GM12801 (cell line): ENCODE data around the gene TRPV5.

Experiments
- TF ChIP-seq, protein P1 (sequence below): IDR thresholded peaks from one replicate; pipeline ENCODE4 v1.5.1; 2011; ENCODE audit warnings: control low read depth; ENCODE audit not compliant: insufficient read length; ENCODE audit errors: extremely low read depth

Gene TRPV5

GRCh38 chr7:142876991-142877910 lies 56.3 kb downstream of the TRPV5 start:
- TF ChIP-seq, protein P1, sequence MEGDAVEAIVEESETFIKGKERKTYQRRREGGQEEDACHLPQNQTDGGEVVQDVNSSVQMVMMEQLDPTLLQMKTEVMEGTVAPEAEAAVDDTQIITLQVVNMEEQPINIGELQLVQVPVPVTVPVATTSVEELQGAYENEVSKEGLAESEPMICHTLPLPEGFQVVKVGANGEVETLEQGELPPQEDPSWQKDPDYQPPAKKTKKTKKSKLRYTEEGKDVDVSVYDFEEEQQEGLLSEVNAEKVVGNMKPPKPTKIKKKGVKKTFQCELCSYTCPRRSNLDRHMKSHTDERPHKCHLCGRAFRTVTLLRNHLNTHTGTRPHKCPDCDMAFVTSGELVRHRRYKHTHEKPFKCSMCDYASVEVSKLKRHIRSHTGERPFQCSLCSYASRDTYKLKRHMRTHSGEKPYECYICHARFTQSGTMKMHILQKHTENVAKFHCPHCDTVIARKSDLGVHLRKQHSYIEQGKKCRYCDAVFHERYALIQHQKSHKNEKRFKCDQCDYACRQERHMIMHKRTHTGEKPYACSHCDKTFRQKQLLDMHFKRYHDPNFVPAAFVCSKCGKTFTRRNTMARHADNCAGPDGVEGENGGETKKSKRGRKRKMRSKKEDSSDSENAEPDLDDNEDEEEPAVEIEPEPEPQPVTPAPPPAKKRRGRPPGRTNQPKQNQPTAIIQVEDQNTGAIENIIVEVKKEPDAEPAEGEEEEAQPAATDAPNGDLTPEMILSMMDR: no peak

DNA sequence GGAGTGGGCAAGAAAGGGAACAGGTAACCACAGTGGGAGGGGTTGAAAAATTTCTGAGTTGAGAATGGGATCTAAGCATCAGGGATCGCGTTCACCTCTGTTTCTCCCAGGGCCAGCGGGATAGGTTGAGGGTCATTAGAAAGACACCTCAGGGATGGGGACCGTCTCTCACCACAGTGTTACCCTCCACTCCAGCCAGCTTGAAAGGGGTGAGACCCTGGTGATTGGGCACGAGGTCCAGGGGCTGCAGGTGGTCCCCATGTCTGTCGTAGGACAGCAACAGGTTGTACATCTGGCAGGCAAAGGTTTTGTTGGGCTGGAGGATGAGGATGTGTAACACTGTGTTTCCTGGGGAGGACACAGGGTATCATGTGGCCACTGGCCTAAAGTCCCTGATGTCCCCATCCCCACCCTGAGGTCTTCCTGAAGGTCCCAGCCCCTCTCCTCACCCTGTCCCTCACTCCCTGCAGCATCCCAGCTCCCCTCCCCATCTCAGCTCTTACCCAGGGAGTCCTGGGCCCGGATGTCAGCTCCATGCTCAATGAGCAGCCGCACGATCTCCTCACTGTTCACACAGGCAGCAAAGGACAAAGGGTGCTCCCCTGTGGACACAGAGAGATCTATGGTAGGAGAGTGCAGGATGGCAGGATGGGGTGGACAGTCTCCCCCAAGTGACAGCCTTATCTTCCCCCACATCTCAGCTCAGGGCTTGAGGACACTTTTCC lies 57.1 kb downstream of the TRPV5 start:
- TF ChIP-seq, protein P1: no peak

- TF ChIP-seq, protein P1: no peak
Measured at GRCh38 chr7:142875456-142875855, 58.1 kb downstream of the TRPV5 start.

GRCh38 chr7:142874837-142875236 lies 58.7 kb downstream of the TRPV5 start:
- TF ChIP-seq, protein P1: no peak

DNA sequence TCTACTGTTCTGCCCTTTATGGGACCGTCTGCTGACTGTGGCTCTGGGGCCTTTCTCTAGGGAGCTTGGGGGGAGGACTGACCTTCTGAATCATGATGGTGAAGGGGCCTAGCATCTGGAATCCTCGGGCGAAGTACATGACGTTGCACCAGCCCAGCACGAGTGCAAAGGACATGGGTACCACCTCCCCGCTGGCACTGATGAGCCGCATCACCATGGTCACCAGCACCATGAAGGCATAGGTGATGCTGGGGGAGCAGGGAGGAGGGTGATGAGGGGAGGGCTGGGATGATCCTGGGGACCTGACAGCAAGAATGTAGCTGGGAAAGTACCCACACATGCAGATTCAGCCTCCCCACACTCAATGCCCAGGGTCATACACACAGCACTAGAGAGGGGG lies 59.1 kb downstream of the TRPV5 start:
- TF ChIP-seq, protein P1: no peak

GRCh38 chr7:142873871-142874270 lies 59.7 kb downstream of the TRPV5 start:
- TF ChIP-seq, protein P1: no peak

DNA sequence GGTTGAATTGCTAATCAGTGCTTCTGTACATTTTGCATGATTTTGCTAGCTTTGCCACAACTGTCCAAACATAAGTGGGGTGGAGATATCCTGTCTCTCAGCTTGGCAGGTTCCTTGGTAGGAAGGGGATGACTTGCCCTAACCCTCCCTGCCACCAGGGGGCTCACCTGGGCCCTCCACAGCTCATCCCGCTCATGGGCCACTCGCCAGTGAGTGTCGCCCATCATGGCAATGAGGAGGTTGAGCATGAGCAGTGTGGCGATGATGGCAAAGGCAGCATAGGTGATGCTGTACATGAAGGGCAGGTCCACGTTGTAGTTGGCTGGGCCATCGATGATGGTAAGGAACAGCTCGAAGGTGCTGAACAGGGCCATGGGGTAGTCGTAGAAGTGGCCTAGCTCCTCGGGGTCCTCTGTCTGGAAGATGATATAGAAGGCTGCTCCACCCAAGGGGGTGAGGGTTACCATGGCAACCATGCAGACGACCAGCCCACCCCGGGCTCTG lies 60.2 kb downstream of the TRPV5 start:
- TF ChIP-seq, protein P1: no peak
